GM23338 (cell line): ENCODE data around the gene GRIN2A. TPM values are rescaled to one million over a fixed set of nuclear protein-coding genes. Genes with fewer than 3 reads are reported as not detected.

Experiments used
- ATAC-seq: fragments of 200-7000 bp; cut with Tn5 transposase; 3 replicates; pipeline ENCODE4 v1.9.1; 2020
- DNase-seq: peaks from one replicate; pipeline ENCODE4 v3.0.0-alpha.2; 2015; ENCODE audit warnings: low spot score
- H2AFZ ChIP-seq: fragments of 200-600 bp; sonication (generic); 2 replicates; pipeline ENCODE4 v1.8.0; 2016; ENCODE audit warnings: antibody characterized with exemption, mild to moderate bottlenecking, moderate library complexity
- H3F3A ChIP-seq: fragments of 200-600 bp; sonication (generic); replicated peaks from 2 replicates; pipeline ENCODE4 v1.8.0; 2017; ENCODE audit warnings: antibody characterized with exemption, mixed run types, low read depth
- H3K27ac ChIP-seq: fragments of 200-600 bp; sonication (generic); 2 replicates; pipeline ENCODE4 v1.6.1; 2016; ENCODE audit warnings: low read depth
- H3K27me3 ChIP-seq: fragments of 200-600 bp; sonication (generic); 2 replicates; pipeline ENCODE4 v1.8.0; 2016; ENCODE audit warnings: mild to moderate bottlenecking, mixed run types, moderate library complexity; ENCODE audit not compliant: insufficient read depth
- H3K36me3 ChIP-seq: fragments of 200-600 bp; sonication (generic); 2 replicates; pipeline ENCODE4 v1.8.0; 2016; ENCODE audit warnings: mild to moderate bottlenecking; ENCODE audit not compliant: insufficient read depth
- H3K4me1 ChIP-seq: fragments of 200-600 bp; sonication (generic); 2 replicates; pipeline ENCODE4 v1.8.0; 2016; ENCODE audit warnings: mild to moderate bottlenecking, moderate library complexity; ENCODE audit not compliant: insufficient read depth
- H3K4me2 ChIP-seq: fragments of 200-600 bp; sonication (generic); 2 replicates; pipeline ENCODE4 v1.7.1; 2017; ENCODE audit warnings: mixed run types
- H3K4me3 ChIP-seq: fragments of 200-600 bp; sonication (generic); 2 replicates; pipeline ENCODE4 v1.6.1; 2016; ENCODE audit warnings: mixed run types
- H3K79me2 ChIP-seq: fragments of 200-600 bp; sonication (generic); replicated peaks from 2 replicates; pipeline ENCODE4 v1.8.0; 2017; ENCODE audit warnings: mild to moderate bottlenecking; ENCODE audit not compliant: insufficient read depth
- H3K9me2 ChIP-seq: fragments of 200-600 bp; sonication (generic); 2 replicates; pipeline ENCODE4 v1.8.0; 2017; ENCODE audit not compliant: insufficient read depth
- H4K20me1 ChIP-seq: fragments of 200-600 bp; sonication (generic); replicated peaks from 2 replicates; pipeline ENCODE4 v1.8.0; 2017; ENCODE audit warnings: mild to moderate bottlenecking; ENCODE audit not compliant: insufficient read depth
- H3K27ac Mint-ChIP-seq: 2 replicates; pipeline ENCODE4 v1.8.0; 2020; ENCODE audit warnings: inconsistent platforms, mild to moderate bottlenecking, moderate library complexity, mixed read lengths
- H3K27me3 Mint-ChIP-seq: 3 replicates; pipeline ENCODE4 v1.8.0; 2022; ENCODE audit warnings: low read depth, mild to moderate bottlenecking, moderate library complexity, mixed read lengths, inconsistent platforms; ENCODE audit not compliant: insufficient read depth, poor library complexity
- H3K36me3 Mint-ChIP-seq: 3 replicates; pipeline ENCODE4 v1.8.0; 2021; ENCODE audit warnings: low read depth, mild to moderate bottlenecking, inconsistent platforms, moderate library complexity, mixed read lengths
- H3K4me1 Mint-ChIP-seq: 3 replicates; pipeline ENCODE4 v1.8.0; 2020; ENCODE audit warnings: mild to moderate bottlenecking, inconsistent platforms, mixed read lengths
- H3K4me3 Mint-ChIP-seq: 3 replicates; pipeline ENCODE4 v1.8.0; 2021; ENCODE audit warnings: moderate library complexity, mild to moderate bottlenecking, inconsistent platforms, mixed read lengths
- H3K9me3 Mint-ChIP-seq: 3 replicates; pipeline ENCODE4 v1.8.0; 2020; ENCODE audit warnings: moderate library complexity, mild to moderate bottlenecking, inconsistent platforms, mixed read lengths
- CREB1 ChIP-seq: fragments of 250-450 bp; sonication (Bioruptor Pico); IDR thresholded peaks from 2 replicates; pipeline ENCODE4 v1.5.0; 2020; ENCODE audit warnings: low read depth, mild to moderate bottlenecking, moderate library complexity
- ETS1 ChIP-seq: IDR thresholded peaks from 2 replicates; pipeline ENCODE4 v1.6.1; 2016; ENCODE audit warnings: antibody characterized with exemption
- EZH2 ChIP-seq: fragments of 200-600 bp; sonication (generic); IDR thresholded peaks from one replicate; pipeline ENCODE4 v1.8.0; 2017; ENCODE audit warnings: antibody characterized with exemption, mild to moderate bottlenecking, low read depth; ENCODE audit not compliant: unreplicated experiment
- EZH2phosphoT487 ChIP-seq: fragments of 200-600 bp; sonication (generic); IDR thresholded peaks from one replicate; pipeline ENCODE4 v1.8.1; 2018; ENCODE audit warnings: antibody characterized with exemption; ENCODE audit not compliant: unreplicated experiment
- JUNB ChIP-seq: IDR thresholded peaks from one replicate; pipeline ENCODE4 v1.6.1; 2016; ENCODE audit warnings: antibody characterized with exemption; ENCODE audit not compliant: unreplicated experiment
- NANOG ChIP-seq: IDR thresholded peaks from 2 replicates; pipeline ENCODE4 v1.6.1; 2016; ENCODE audit warnings: antibody characterized with exemption, borderline replicate concordance
- POLR2AphosphoS5 ChIP-seq: IDR thresholded peaks from 2 replicates; pipeline ENCODE4 v1.6.1; 2016; ENCODE audit warnings: antibody characterized with exemption, low read depth
- STAT1 ChIP-seq: IDR thresholded peaks from one replicate; pipeline ENCODE4 v1.6.1; 2016; ENCODE audit warnings: antibody characterized with exemption; ENCODE audit not compliant: unreplicated experiment
- ZNF114 ChIP-seq: fragments of 250-450 bp; sonication (Bioruptor Pico); IDR thresholded peaks from 2 replicates; pipeline ENCODE4 v1.5.0; 2020; ENCODE audit warnings: mild to moderate bottlenecking, moderate library complexity
- polyA plus RNA-seq: library from polyadenylated mRNA; unstranded; fragments of >200 nt; fragmentation: Nextera tagmentation; extraction: Ambion mirVana; gene quantifications from 2 replicates; pipeline ENCODE4 v1.2.1, GENCODE V29; 2016
- total RNA-seq: library from RNA; depleted of rRNA; stranded (reverse); fragments of >200 nt; shearing (Covaris generic); gene quantifications from 2 replicates; pipeline ENCODE4 v1.2.3, GENCODE V29; 2014
- TF ChIP-seq, protein P1 (sequence below): fragments of 250-450 bp; sonication (Bioruptor Pico); IDR thresholded peaks from 2 replicates; pipeline ENCODE4 v1.5.0; 2020; ENCODE audit warnings: mild to moderate bottlenecking, moderate library complexity

GRIN2A gene
- total and polyA plus RNA-seq, 2 experiments from 2014 or later = 0.89 to 5.1 TPM

GRCh38 chr16:10196999-10197398 lies 14.8 kb upstream of the GRIN2A start:
- no peaks in the 10 kb centered on the region for H3K4me1 ChIP-seq
- H3K36me3 ChIP-seq = no peaks in the 10 kb centered on the region
- Mint-ChIP-seq H3K9me3 (peaks cover 3% of the 10 kb centered on the region; the same call in 2 of the 3 replicates), H3K27me3 (peaks cover 11% of the 10 kb centered on the region), H3K4me1 (no peaks in the 10 kb centered on the region), H3K27ac (no peak overlapping the region), H3K4me3 (no peak overlapping the region), H3K36me3 (no peaks in the 10 kb centered on the region)
- H3K79me2 ChIP-seq = no peaks in the 10 kb centered on the region
- H3K4me2 ChIP-seq = no peak overlapping the region
- DNase-seq (no peak), ATAC-seq (no peak)
- H3K27ac ChIP-seq = no peak overlapping the region
- 0 out of 2 replicates have a peak, but pooled peaks cover 4% of the 10 kb centered on the region for H3K9me2 ChIP-seq
- no peaks in the 10 kb centered on the region for H4K20me1 ChIP-seq
- H3K4me3 ChIP-seq = no peak overlapping the region
- H2AFZ ChIP-seq = no peak overlapping the region
- no peaks in the 10 kb centered on the region for H3F3A ChIP-seq
- TF ChIP-seq EZH2phosphoT487 (no peak), STAT1 (no peak), EZH2 (no peak), JUNB (no peak), POLR2AphosphoS5 (no peak), ZNF114 (CRISPR knock-in tag) (no peak), CREB1 (CRISPR knock-in tag) (no peak), ETS1 (no peak), NANOG (no peak)
- TF ChIP-seq, protein P1, sequence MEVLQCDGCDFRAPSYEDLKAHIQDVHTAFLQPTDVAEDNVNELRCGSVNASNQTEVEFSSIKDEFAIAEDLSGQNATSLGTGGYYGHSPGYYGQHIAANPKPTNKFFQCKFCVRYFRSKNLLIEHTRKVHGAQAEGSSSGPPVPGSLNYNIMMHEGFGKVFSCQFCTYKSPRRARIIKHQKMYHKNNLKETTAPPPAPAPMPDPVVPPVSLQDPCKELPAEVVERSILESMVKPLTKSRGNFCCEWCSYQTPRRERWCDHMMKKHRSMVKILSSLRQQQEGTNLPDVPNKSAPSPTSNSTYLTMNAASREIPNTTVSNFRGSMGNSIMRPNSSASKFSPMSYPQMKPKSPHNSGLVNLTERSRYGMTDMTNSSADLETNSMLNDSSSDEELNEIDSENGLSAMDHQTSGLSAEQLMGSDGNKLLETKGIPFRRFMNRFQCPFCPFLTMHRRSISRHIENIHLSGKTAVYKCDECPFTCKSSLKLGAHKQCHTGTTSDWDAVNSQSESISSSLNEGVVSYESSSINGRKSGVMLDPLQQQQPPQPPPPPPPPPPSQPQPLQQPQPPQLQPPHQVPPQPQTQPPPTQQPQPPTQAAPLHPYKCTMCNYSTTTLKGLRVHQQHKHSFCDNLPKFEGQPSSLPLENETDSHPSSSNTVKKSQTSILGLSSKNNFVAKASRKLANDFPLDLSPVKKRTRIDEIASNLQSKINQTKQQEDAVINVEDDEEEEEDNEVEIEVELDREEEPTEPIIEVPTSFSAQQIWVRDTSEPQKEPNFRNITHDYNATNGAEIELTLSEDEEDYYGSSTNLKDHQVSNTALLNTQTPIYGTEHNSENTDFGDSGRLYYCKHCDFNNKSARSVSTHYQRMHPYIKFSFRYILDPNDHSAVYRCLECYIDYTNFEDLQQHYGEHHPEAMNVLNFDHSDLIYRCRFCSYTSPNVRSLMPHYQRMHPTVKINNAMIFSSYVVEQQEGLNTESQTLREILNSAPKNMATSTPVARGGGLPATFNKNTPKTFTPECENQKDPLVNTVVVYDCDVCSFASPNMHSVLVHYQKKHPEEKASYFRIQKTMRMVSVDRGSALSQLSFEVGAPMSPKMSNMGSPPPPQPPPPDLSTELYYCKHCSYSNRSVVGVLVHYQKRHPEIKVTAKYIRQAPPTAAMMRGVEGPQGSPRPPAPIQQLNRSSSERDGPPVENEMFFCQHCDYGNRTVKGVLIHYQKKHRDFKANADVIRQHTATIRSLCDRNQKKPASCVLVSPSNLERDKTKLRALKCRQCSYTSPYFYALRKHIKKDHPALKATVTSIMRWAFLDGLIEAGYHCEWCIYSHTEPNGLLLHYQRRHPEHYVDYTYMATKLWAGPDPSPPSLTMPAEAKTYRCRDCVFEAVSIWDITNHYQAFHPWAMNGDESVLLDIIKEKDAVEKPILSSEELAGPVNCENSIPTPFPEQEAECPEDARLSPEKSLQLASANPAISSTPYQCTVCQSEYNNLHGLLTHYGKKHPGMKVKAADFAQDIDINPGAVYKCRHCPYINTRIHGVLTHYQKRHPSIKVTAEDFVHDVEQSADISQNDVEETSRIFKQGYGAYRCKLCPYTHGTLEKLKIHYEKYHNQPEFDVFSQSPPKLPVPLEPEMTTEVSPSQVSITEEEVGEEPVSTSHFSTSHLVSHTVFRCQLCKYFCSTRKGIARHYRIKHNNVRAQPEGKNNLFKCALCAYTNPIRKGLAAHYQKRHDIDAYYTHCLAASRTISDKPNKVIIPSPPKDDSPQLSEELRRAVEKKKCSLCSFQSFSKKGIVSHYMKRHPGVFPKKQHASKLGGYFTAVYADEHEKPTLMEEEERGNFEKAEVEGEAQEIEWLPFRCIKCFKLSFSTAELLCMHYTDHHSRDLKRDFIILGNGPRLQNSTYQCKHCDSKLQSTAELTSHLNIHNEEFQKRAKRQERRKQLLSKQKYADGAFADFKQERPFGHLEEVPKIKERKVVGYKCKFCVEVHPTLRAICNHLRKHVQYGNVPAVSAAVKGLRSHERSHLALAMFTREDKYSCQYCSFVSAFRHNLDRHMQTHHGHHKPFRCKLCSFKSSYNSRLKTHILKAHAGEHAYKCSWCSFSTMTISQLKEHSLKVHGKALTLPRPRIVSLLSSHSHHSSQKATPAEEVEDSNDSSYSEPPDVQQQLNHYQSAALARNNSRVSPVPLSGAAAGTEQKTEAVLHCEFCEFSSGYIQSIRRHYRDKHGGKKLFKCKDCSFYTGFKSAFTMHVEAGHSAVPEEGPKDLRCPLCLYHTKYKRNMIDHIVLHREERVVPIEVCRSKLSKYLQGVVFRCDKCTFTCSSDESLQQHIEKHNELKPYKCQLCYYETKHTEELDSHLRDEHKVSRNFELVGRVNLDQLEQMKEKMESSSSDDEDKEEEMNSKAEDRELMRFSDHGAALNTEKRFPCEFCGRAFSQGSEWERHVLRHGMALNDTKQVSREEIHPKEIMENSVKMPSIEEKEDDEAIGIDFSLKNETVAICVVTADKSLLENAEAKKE (CRISPR knock-in tag) = no peak
- H3K27me3 ChIP-seq = no peaks in the 10 kb centered on the region
